ENCODE results near the gene SLC4A5. TPM values are rescaled to one million over a fixed set of nuclear protein-coding genes. Genes with fewer than 3 reads are reported as not detected.

SLC4A5 gene
- total RNA-seq, 1 experiment from 2014 or later: 1.8 TPM

DNA sequence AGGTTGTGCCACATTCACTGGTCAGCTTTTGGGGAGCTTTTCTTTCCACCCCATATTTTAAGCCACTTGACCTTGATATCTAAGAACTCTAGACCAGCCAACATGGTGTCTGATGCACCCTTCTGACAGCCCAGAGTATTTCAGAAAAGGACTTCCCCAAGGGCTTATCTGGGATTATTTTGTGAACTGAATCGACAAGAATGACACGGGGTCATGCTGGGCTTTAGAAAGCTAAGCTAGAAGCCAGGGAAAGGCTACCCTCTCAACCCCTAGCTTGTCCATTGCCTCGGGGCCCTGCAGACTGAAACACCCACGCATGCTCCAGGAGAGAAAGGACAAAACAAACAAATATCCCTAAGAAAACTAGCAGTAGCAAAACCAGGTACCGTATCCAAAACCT lies 16.0 kb downstream of the SLC4A5 start:
- Mint-ChIP-seq H3K9me3 (no peaks in the 10 kb centered on the region), H3K4me1 (peaks cover 4% of the 10 kb centered on the region; the same call in 1 of the 2 replicates), H3K27me3 (ENCODE audit: low read depth) (peaks cover 3% of the 10 kb centered on the region), H3K4me3 (no peak overlapping the region), H3K36me3 (no peaks in the 10 kb centered on the region), H3K27ac (no peak overlapping the region)
- ChIA-PET CTCF (interaction anchor here (1.0 to 4.2 kb wide), 2 partner anchors 7 to 64 kb away, joined by 3 to 63 read pairs; no protein-coding TSS in a partner anchor), POLR2A (interaction anchor here (0.5 kb wide), 1 partner anchor 125 kb away, joined by 3 read pairs; no protein-coding TSS in a partner anchor)
- ATAC-seq (no peak), DNase-seq (ENCODE audit: low spot score) (no peak)
- TF ChIP-seq, protein P1, sequence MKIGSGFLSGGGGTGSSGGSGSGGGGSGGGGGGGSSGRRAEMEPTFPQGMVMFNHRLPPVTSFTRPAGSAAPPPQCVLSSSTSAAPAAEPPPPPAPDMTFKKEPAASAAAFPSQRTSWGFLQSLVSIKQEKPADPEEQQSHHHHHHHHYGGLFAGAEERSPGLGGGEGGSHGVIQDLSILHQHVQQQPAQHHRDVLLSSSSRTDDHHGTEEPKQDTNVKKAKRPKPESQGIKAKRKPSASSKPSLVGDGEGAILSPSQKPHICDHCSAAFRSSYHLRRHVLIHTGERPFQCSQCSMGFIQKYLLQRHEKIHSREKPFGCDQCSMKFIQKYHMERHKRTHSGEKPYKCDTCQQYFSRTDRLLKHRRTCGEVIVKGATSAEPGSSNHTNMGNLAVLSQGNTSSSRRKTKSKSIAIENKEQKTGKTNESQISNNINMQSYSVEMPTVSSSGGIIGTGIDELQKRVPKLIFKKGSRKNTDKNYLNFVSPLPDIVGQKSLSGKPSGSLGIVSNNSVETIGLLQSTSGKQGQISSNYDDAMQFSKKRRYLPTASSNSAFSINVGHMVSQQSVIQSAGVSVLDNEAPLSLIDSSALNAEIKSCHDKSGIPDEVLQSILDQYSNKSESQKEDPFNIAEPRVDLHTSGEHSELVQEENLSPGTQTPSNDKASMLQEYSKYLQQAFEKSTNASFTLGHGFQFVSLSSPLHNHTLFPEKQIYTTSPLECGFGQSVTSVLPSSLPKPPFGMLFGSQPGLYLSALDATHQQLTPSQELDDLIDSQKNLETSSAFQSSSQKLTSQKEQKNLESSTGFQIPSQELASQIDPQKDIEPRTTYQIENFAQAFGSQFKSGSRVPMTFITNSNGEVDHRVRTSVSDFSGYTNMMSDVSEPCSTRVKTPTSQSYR (CRISPR knock-in tag; IDR thresholded peaks at IDR 0.05): no peak
- no peak for TF ChIP-seq RELA (CRISPR knock-in tag; IDR thresholded peaks at IDR 0.05; ENCODE audit: borderline replicate concordance)
- TF ChIP-seq, protein P2, sequence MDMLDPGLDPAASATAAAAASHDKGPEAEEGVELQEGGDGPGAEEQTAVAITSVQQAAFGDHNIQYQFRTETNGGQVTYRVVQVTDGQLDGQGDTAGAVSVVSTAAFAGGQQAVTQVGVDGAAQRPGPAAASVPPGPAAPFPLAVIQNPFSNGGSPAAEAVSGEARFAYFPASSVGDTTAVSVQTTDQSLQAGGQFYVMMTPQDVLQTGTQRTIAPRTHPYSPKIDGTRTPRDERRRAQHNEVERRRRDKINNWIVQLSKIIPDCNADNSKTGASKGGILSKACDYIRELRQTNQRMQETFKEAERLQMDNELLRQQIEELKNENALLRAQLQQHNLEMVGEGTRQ (CRISPR knock-in tag; IDR thresholded peaks at IDR 0.05): no peak
- TF ChIP-seq CREM (CRISPR knock-in tag; IDR thresholded peaks at IDR 0.05): no peak
- no peak for TF ChIP-seq ZNF317 (CRISPR knock-in tag; IDR thresholded peaks at IDR 0.05; ENCODE audit: borderline replicate concordance, low read depth)
- no peak for TF ChIP-seq NR2C2 (CRISPR knock-in tag; IDR thresholded peaks at IDR 0.05)
- no peak for TF ChIP-seq ZNF416 (CRISPR knock-in tag; IDR thresholded peaks at IDR 0.05)

DNA sequence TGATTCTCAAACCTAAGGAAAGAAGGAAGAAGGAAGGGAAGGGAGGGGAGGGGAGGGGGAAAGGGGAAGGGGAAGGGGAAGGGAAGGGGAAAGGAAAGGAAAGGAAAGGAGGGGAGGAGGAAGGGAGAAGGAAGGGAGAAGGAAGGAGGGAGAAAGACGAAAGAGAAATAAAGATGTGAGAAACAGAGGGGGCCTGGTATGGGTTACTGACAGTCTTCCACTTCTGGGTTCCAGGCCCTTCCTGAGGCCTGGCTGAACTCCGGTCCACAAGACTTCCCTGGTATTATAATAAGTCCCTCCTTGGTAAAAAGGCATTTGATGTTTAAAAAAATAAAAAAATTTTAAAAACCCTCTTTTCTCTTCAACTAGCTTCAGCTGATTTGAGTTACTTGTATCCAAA lies 17.4 kb downstream of the SLC4A5 start:
- no peak for TF ChIP-seq TP53 (CRISPR knock-in tag; IDR thresholded peaks at IDR 0.05)
- TF ChIP-seq OVOL2 (CRISPR knock-in tag; IDR thresholded peaks at IDR 0.05; ENCODE audit: borderline replicate concordance): no peak
- TF ChIP-seq, protein P3, sequence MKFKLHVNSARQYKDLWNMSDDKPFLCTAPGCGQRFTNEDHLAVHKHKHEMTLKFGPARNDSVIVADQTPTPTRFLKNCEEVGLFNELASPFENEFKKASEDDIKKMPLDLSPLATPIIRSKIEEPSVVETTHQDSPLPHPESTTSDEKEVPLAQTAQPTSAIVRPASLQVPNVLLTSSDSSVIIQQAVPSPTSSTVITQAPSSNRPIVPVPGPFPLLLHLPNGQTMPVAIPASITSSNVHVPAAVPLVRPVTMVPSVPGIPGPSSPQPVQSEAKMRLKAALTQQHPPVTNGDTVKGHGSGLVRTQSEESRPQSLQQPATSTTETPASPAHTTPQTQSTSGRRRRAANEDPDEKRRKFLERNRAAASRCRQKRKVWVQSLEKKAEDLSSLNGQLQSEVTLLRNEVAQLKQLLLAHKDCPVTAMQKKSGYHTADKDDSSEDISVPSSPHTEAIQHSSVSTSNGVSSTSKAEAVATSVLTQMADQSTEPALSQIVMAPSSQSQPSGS (CRISPR knock-in tag; IDR thresholded peaks at IDR 0.05; ENCODE audit: borderline replicate concordance, low read depth): no peak
- TF ChIP-seq, protein P4, sequence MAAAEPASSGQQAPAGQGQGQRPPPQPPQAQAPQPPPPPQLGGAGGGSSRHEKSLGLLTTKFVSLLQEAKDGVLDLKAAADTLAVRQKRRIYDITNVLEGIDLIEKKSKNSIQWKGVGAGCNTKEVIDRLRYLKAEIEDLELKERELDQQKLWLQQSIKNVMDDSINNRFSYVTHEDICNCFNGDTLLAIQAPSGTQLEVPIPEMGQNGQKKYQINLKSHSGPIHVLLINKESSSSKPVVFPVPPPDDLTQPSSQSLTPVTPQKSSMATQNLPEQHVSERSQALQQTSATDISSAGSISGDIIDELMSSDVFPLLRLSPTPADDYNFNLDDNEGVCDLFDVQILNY (CRISPR knock-in tag; IDR thresholded peaks at IDR 0.05): no peak
- no peaks in the 10 kb centered on the region for H3K9me3 Mint-ChIP-seq
- ChIA-PET CTCF (interaction anchor here (4.2 kb wide), 1 partner anchor 9 kb away, joined by 63 read pairs; no protein-coding TSS in a partner anchor), POLR2A (no interaction called here)
- no peak for DNase-seq (ENCODE audit: low spot score)
- H3K4me3 Mint-ChIP-seq: no peak overlapping the region
- H3K4me1 Mint-ChIP-seq: peaks cover 4% of the 10 kb centered on the region; the same call in 1 of the 2 replicates
- H3K27ac Mint-ChIP-seq: no peak overlapping the region
- H3K27me3 Mint-ChIP-seq (ENCODE audit: low read depth): no peaks in the 10 kb centered on the region; the same call in 1 of the 2 replicates
- H3K36me3 Mint-ChIP-seq: no peaks in the 10 kb centered on the region
- ATAC-seq: no peak

DNA sequence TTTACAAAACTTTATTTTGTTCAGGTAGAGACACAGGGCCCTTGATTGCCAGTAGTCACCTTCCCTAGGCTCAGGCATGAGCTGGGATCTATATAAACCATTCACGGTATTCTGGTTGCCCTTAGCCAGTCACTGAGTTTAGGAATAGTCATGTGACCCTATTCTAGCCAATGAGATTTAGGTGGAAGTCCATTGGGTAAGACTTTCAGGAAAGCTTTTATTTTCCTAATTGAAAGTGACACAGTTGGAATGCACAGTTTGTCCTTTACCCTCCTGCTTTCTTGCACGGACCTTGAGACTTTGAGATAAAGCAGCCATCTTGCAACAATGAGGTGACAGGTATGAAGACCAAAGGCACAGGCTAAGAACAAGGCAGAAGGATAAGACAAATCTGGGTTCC lies 21.5 kb downstream of the SLC4A5 start:
- Mint-ChIP-seq H3K27me3 (ENCODE audit: low read depth) (no peaks in the 10 kb centered on the region; the same call in 1 of the 2 replicates), H3K27ac (no peak overlapping the region), H3K9me3 (no peaks in the 10 kb centered on the region), H3K4me1 (peaks cover 6% of the 10 kb centered on the region), H3K4me3 (no peak overlapping the region), H3K36me3 (no peaks in the 10 kb centered on the region)
- CTCF ChIA-PET: interaction anchor here (0.8 to 3.2 kb wide), 5 partner anchors 12 to 182 kb away, joined by 3 to 16 read pairs (median 3); no protein-coding TSS in a partner anchor
- POLR2A ChIA-PET: no interaction called here
- peak; percentile 69 for ATAC-seq
- TF ChIP-seq NFYB (CRISPR knock-in tag; conservative IDR thresholded peaks at IDR 0.05; ENCODE audit: low read depth): peak; percentile 65
- TF ChIP-seq, protein P2 (CRISPR knock-in tag; IDR thresholded peaks at IDR 0.05): peak; percentile 48; the same call in 1 of the 2 replicates
- TF ChIP-seq, protein P5, sequence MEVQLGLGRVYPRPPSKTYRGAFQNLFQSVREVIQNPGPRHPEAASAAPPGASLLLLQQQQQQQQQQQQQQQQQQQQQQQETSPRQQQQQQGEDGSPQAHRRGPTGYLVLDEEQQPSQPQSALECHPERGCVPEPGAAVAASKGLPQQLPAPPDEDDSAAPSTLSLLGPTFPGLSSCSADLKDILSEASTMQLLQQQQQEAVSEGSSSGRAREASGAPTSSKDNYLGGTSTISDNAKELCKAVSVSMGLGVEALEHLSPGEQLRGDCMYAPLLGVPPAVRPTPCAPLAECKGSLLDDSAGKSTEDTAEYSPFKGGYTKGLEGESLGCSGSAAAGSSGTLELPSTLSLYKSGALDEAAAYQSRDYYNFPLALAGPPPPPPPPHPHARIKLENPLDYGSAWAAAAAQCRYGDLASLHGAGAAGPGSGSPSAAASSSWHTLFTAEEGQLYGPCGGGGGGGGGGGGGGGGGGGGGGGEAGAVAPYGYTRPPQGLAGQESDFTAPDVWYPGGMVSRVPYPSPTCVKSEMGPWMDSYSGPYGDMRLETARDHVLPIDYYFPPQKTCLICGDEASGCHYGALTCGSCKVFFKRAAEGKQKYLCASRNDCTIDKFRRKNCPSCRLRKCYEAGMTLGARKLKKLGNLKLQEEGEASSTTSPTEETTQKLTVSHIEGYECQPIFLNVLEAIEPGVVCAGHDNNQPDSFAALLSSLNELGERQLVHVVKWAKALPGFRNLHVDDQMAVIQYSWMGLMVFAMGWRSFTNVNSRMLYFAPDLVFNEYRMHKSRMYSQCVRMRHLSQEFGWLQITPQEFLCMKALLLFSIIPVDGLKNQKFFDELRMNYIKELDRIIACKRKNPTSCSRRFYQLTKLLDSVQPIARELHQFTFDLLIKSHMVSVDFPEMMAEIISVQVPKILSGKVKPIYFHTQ (CRISPR knock-in tag; IDR thresholded peaks at IDR 0.05): no peak
- no peak for DNase-seq (ENCODE audit: low spot score)
